BLaER1 treated with 17β-estradiol and CSF1 and Interleukin-3, amounts not matched to agents 10 nM and 100 nM (cell line): ENCODE measurements around the gene BTN1A1.

Experiments
- H3K27ac ChIP-seq, 11 experiments: shearing (Covaris generic); formaldehyde crosslinking; 2 replicates each; pipeline ENCODE4 v1.8.1; 2022
- H3K27me3 ChIP-seq, 11 experiments: shearing (Covaris generic); formaldehyde crosslinking; 2 replicates each; pipeline ENCODE4 v1.8.1; 2022
- H3K36me3 ChIP-seq, 11 experiments: shearing (Covaris generic); formaldehyde crosslinking; 2 replicates each; pipeline ENCODE4 v1.8.1; 2022
- H3K4me1 ChIP-seq, 10 experiments: shearing (Covaris generic); formaldehyde crosslinking; 2 replicates each; pipeline ENCODE4 v1.8.1; 2022
- H3K4me2 ChIP-seq, 11 experiments: shearing (Covaris generic); formaldehyde crosslinking; 2 replicates each; pipeline ENCODE4 v1.8.1; 2022
- H3K4me3 ChIP-seq, 10 experiments: shearing (Covaris generic); formaldehyde crosslinking; 2 replicates each; pipeline ENCODE4 v1.8.1; 2022
- H3K9ac ChIP-seq, 11 experiments: shearing (Covaris generic); formaldehyde crosslinking; 2 replicates each; pipeline ENCODE4 v1.8.1; 2022
- H3K9me3 ChIP-seq, 11 experiments: shearing (Covaris generic); formaldehyde crosslinking; replicated peaks in 1 of 11; 2 replicates each; pipeline ENCODE4 v1.8.1; 2022
- H4K20me1 ChIP-seq, 11 experiments: shearing (Covaris generic); formaldehyde crosslinking; 2 replicates each; pipeline ENCODE4 v1.8.1; 2022
- Cebpa-rat ChIP-seq, 11 experiments: shearing (Covaris generic); IDR thresholded peaks; 2 replicates each; pipeline ENCODE4 v1.8.1; 2022

Gene BTN1A1

DNA sequence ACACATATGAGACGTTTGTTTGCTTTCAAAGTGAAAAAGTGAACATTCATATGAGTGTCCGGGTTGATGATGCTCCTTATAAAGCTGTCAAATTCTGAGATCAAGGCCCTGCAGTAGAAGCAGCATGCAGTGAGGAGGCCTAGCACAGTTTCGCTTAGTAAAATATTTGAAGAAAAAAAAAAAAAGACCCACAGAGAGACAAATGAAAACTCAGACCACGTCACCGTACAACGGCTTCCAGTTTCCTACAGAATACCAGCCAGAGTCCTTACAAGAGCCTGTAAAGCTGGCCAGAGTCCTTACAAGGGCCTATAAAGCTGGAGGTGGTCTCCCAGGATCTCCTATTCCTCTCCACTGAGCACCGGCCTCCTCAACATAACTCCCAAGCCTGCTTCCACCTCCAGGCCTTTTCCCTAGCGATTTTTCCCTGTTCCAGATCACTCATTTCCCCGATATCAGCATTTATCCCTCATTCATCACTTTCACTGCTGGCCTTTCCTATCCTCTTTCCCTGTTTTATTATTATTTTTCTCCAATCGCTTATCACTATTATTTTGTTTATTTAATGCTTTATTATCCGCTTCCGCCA lies 36.6 kb downstream of the BTN1A1 start:
- TF ChIP-seq Cebpa-rat (IDR thresholded peaks at IDR 0.05), result no peak
- Histone ChIP-seq H3K27me3 (no peaks in the 10 kb centered on the region), H3K9me3 (no peaks in the 10 kb centered on the region), H3K9ac (peak overlapping the region; percentile 88 to 95 (median 91)), H3K4me2 (peak overlapping the region; percentile 85 to 96 (median 92)), H3K27ac (peak overlapping the region; percentile 77 to 96 (median 89)), H3K36me3 (peaks cover 5 to 21% (median 13%) of the 10 kb centered on the region in 11 experiments; a peak in 15 of 22 replicates), H3K4me3 (peak overlapping the region; percentile 78 to 99 (median 85)), H3K4me1 (peaks cover 42 to 73% (median 64%) of the 10 kb centered on the region in 10 experiments), H4K20me1 (peaks cover 0 to 18% (median 0%) of the 10 kb centered on the region in 11 experiments; a peak in 3 of 22 replicates)

GRCh38 chr6:26537160-26537845 lies 37.2 kb downstream of the BTN1A1 start:
- Histone ChIP-seq H3K36me3 (peaks cover 5 to 24% (median 15%) of the 10 kb centered on the region in 11 experiments; a peak in 19 of 22 replicates), H4K20me1 (peaks cover 0 to 18% (median 0%) of the 10 kb centered on the region in 11 experiments; a peak in 4 of 22 replicates), H3K4me2 (peak overlapping the region; percentile 85 to 96 (median 92)), H3K27ac (peak overlapping the region; percentile 77 to 96 (median 89)), H3K27me3 (no peaks in the 10 kb centered on the region), H3K4me1 (peaks cover 37 to 70% (median 62%) of the 10 kb centered on the region in 10 experiments), H3K4me3 (peak overlapping the region; percentile 78 to 99 (median 85)), H3K9ac (peak overlapping the region; percentile 88 to 95 (median 91)), H3K9me3 (no peaks in the 10 kb centered on the region)
- peak in 9 of 11 experiments; percentile 40 to 83 (median 54); a peak in 14 of 22 replicates for TF ChIP-seq Cebpa-rat (IDR thresholded peaks at IDR 0.05)

DNA sequence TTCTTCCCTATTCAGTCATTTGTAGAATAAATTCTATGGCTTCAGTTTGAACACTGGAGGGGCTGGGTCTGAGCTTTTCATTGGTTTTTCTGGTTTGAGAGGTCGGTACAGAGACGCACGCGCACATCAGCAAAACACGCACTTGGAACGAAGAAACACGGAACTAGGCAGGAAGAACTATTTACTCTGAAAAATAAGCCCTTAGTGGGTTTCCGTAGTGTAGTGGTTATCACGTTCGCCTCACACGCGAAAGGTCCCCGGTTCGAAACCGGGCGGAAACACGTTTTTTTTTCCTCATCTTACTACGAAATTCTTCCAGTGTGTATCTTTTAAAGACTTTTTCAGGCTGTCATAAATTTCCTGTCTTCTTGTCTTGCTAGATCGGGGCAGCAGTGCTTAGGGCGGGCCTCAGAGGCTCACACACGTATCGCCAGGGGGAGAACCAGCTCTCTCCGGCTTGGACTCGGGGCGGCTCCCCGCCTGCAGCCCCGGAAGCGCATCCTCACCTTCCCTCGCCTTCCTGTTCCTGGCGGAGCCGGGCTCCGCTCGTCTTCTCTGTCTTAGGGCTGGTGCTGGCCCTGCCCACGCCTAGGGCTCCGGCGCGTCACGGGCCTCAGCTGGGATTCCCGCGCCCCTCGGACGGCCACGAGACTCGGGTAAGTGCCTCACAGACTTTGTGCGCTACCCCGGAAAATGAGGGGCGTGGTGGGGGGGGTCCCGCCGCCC lies 37.9 kb downstream of the BTN1A1 start, which contains the start of gene HMGN4:
Gene HMGN4 (plus strand): TSS at position 521 of the 726 bp plus-strand sequence. CDS start 6,841 bp downstream, outside the sequence.
- Histone ChIP-seq H3K4me2 (peak within 1 kb of the TSS; percentile 85 to 96 (median 92)), H3K9ac (peak within 1 kb of the TSS; percentile 88 to 95 (median 91)), H3K27ac (peak within 1 kb of the TSS; percentile 77 to 96 (median 89)), H3K4me1 (peaks cover 37 to 71% (median 59%) of the 10 kb centered on the region in 10 experiments), H3K36me3 (peaks cover 12 to 31% (median 22%) of the 10 kb centered on the region in 11 experiments; a peak in 21 of 22 replicates), H3K9me3 (no peaks in the 10 kb centered on the region), H3K27me3 (no peaks in the 10 kb centered on the region), H4K20me1 (peaks cover 0 to 18% (median 0%) of the 10 kb centered on the region in 11 experiments; a peak in 4 of 22 replicates), H3K4me3 (peak within 1 kb of the TSS; percentile 78 to 99 (median 85))
- TF ChIP-seq Cebpa-rat (IDR thresholded peaks at IDR 0.05), result no peak

DNA sequence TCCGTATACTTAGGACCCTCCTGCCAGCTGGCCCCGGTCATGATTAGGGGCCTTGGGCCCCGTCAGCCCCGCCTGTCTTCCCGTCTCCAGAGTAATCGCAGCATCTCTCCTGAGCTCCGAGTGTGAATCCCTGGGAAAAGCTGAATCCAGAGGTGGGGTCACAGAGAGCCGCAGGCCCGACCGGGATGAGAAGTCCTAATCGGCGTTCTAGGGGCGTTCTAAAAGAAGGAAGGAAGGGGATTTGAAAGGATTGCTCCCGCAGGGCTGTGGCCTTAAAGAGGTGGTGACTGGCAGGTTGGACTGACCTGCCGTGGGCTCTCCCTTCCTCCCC lies 38.4 kb downstream of the BTN1A1 start:
- Histone ChIP-seq H3K9me3 (no peaks in the 10 kb centered on the region), H3K9ac (peak overlapping the region; percentile 88 to 95 (median 91)), H3K4me1 (peaks cover 37 to 71% (median 56%) of the 10 kb centered on the region in 10 experiments), H4K20me1 (peaks cover 0 to 18% (median 0%) of the 10 kb centered on the region in 11 experiments; a peak in 4 of 22 replicates), H3K4me2 (peak overlapping the region; percentile 85 to 96 (median 92)), H3K27me3 (no peaks in the 10 kb centered on the region), H3K4me3 (peak overlapping the region; percentile 78 to 99 (median 85)), H3K27ac (peak overlapping the region; percentile 77 to 96 (median 89)), H3K36me3 (peaks cover 12 to 35% (median 25%) of the 10 kb centered on the region in 11 experiments; a peak in 21 of 22 replicates)
- no peak for TF ChIP-seq Cebpa-rat (IDR thresholded peaks at IDR 0.05)

DNA sequence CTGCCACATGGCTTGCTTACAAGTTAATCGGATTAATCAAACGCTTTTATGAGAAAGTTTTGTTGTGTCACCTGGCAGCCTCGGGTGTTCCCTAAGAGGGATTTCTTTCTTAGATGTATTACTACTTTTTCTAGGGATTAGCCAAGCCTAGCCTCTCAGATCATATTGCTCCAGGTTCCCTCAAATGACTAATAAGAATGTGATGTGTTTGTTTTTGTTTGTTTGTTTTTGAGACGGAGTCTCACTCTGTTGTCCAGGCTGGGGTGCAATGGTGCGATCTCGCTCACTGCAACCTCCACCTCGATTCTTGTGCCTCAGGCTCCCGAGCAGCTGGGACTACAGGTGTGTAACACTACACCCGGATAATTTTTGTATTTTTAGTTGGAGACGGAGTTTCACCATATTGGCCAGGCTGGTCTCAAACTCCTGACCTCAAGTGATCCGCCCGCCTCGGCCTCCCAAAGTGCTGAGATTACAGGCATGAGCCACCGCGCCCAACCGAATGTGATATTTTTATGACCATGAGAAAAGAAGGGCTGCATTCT lies 39.0 kb downstream of the BTN1A1 start:
- H3K4me1 ChIP-seq, result peaks cover 33 to 65% (median 50%) of the 10 kb centered on the region in 10 experiments
- peaks cover 12 to 40% (median 26%) of the 10 kb centered on the region in 11 experiments; a peak in 21 of 22 replicates for H3K36me3 ChIP-seq
- peak overlapping the region; percentile 78 to 99 (median 85) for H3K4me3 ChIP-seq
- TF ChIP-seq Cebpa-rat (IDR thresholded peaks at IDR 0.05), result no peak
- peak overlapping the region; percentile 77 to 96 (median 89) for H3K27ac ChIP-seq
- peak overlapping the region; percentile 85 to 96 (median 92) for H3K4me2 ChIP-seq
- peak overlapping the region; percentile 88 to 95 (median 91) for H3K9ac ChIP-seq
- H3K27me3 ChIP-seq, result no peaks in the 10 kb centered on the region
- no peaks in the 10 kb centered on the region for H3K9me3 ChIP-seq
- H4K20me1 ChIP-seq, result peaks cover 0 to 18% (median 0%) of the 10 kb centered on the region in 11 experiments; a peak in 5 of 22 replicates

- H3K9ac ChIP-seq, result no peak overlapping the region
- peak overlapping the region in 5 of 11 experiments; percentile 1 to 27 (median 7); a peak in 3 of 22 replicates for H3K4me2 ChIP-seq
- H3K27ac ChIP-seq, result no peak overlapping the region
- no peak overlapping the region for H3K4me3 ChIP-seq
- H3K27me3 ChIP-seq, result no peaks in the 10 kb centered on the region
- H3K9me3 ChIP-seq, result no peaks in the 10 kb centered on the region
- peaks cover 0 to 22% (median 6%) of the 10 kb centered on the region in 11 experiments; a peak in 6 of 22 replicates for H4K20me1 ChIP-seq
- peaks cover 21 to 55% (median 32%) of the 10 kb centered on the region in 10 experiments for H3K4me1 ChIP-seq
- no peak for TF ChIP-seq Cebpa-rat (IDR thresholded peaks at IDR 0.05)
- peaks cover 16 to 65% (median 50%) of the 10 kb centered on the region in 11 experiments for H3K36me3 ChIP-seq
Observed at GRCh38 chr6:26541579-26541978, 41.5 kb downstream of the BTN1A1 start.

DNA sequence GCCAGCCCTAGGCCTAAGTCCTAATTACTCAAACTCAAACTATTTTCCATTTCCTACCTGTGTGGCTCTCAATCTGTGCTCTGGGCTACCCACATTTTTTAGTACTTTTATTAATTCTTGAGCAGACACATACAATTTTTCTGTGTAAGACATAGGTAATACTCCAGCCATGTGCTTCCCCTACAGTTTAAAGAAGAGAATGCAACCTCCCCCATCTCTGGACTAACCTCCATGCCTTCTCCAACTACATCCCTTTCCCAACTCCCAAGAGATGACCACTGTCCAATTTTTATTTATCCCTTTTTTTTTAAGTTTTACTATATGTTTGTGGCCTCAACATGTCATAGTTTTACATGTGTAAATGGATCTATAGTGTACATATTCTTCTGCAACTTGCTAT lies 43.9 kb downstream of the BTN1A1 start:
- Histone ChIP-seq H3K27me3 (no peaks in the 10 kb centered on the region), H3K27ac (no peak overlapping the region), H3K4me3 (no peak overlapping the region), H3K9me3 (no peaks in the 10 kb centered on the region), H4K20me1 (peaks cover 0 to 22% (median 6%) of the 10 kb centered on the region in 11 experiments; a peak in 6 of 22 replicates), H3K9ac (no peak overlapping the region), H3K36me3 (peaks cover 16 to 76% (median 53%) of the 10 kb centered on the region in 11 experiments), H3K4me1 (peaks cover 13 to 53% (median 26%) of the 10 kb centered on the region in 10 experiments), H3K4me2 (no peak overlapping the region)
- TF ChIP-seq Cebpa-rat (IDR thresholded peaks at IDR 0.05), result no peak

DNA sequence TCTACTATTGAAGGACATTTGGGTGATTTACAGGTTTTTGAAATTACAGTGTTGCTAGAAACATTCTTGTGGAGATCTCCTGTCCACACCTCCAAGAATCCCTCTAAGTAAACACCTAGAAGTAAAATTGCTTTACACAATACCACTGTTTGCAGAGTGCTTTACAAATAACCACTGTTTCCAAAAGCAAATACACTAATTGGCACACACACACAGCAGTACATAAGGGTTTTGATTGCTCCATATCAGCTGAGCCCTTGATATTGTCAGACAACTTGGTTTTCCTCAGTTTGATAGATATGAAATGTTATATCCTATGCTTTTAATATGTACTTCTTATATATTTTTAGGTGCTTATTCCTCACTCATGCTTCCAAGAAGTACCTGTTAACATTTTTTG lies 44.4 kb downstream of the BTN1A1 start:
- no peak for TF ChIP-seq Cebpa-rat (IDR thresholded peaks at IDR 0.05)
- Histone ChIP-seq H3K4me1 (peaks cover 8 to 48% (median 21%) of the 10 kb centered on the region in 10 experiments), H3K9me3 (no peaks in the 10 kb centered on the region), H4K20me1 (peaks cover 0 to 22% (median 6%) of the 10 kb centered on the region in 11 experiments; a peak in 6 of 22 replicates), H3K36me3 (peaks cover 16 to 76% (median 53%) of the 10 kb centered on the region in 11 experiments), H3K27me3 (no peaks in the 10 kb centered on the region), H3K4me2 (no peak overlapping the region), H3K4me3 (no peak overlapping the region), H3K9ac (no peak overlapping the region), H3K27ac (no peak overlapping the region)
